GM10266 (cell line): ENCODE data around the gene GMNN.

ENCODE experiments used
- DNase-seq: peaks from one replicate; pipeline ENCODE4 v3.0.0; 2012; ENCODE audit errors: extremely low spot score
- TF ChIP-seq, protein P1 (sequence below): IDR thresholded peaks from 2 replicates; pipeline ENCODE4 v1.5.1; 2012; ENCODE audit warnings: mild to moderate bottlenecking, low read depth; ENCODE audit not compliant: control insufficient read depth, insufficient read depth; ENCODE audit errors: missing control alignments

Gene GMNN

DNA sequence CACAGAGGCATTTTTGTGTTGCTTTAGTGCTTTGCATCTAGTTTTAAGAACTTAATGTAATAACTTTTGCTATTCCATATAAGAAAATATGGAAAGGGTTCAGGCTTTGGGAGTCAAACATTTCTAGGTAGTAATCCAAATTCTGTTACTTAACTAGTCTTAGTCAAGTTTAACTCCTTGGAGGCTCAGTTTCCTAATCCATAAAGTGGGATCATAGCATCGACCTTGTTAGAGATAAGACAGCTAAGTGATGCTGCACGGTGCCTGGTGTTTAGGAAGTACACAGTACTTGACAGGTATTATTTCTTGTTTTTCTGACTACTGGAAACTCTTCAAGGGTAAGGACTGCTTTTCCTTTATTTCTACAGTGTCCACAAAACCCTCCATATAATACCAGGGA is 48.4 kb downstream of the GMNN start:
- TF ChIP-seq, protein P1, sequence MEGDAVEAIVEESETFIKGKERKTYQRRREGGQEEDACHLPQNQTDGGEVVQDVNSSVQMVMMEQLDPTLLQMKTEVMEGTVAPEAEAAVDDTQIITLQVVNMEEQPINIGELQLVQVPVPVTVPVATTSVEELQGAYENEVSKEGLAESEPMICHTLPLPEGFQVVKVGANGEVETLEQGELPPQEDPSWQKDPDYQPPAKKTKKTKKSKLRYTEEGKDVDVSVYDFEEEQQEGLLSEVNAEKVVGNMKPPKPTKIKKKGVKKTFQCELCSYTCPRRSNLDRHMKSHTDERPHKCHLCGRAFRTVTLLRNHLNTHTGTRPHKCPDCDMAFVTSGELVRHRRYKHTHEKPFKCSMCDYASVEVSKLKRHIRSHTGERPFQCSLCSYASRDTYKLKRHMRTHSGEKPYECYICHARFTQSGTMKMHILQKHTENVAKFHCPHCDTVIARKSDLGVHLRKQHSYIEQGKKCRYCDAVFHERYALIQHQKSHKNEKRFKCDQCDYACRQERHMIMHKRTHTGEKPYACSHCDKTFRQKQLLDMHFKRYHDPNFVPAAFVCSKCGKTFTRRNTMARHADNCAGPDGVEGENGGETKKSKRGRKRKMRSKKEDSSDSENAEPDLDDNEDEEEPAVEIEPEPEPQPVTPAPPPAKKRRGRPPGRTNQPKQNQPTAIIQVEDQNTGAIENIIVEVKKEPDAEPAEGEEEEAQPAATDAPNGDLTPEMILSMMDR = no peak
- no peak for DNase-seq

DNA sequence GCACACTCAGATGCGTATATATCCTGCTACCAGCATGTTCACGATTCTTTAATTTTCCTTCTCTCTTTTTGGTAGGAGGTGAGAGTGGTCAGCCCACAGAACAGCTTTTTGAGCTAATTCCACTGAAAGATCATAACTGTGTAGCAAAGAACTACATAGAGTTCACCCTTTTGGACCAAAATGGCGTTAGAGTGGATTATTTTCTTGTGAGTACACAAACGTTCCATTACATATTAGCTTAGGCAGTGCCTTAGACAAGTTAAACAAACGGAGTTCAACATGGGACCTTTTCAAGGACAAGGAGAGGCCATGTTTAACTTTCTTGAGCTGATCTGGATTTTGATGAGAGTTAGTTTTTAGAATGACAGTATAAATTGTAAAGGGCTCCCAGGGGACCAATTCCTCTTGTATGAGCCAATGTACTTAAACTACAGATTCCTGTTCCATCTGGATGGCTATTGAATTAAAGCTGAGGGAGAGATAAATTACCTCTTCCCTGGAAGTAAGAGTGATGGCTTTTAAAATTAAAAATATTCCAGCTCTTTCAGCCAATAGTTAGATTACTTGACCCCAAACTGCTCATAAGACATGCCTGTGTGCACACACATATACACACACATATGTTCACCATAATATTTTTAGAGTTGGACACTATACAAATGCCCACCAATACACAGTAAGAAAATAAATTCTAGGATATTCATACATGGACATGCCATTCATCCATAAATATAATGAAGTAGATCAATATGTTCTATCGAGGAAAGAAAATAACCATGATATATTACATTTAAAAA is 49.6 kb downstream of the GMNN start:
- no peak for DNase-seq
- TF ChIP-seq, protein P1 = no peak

DNA sequence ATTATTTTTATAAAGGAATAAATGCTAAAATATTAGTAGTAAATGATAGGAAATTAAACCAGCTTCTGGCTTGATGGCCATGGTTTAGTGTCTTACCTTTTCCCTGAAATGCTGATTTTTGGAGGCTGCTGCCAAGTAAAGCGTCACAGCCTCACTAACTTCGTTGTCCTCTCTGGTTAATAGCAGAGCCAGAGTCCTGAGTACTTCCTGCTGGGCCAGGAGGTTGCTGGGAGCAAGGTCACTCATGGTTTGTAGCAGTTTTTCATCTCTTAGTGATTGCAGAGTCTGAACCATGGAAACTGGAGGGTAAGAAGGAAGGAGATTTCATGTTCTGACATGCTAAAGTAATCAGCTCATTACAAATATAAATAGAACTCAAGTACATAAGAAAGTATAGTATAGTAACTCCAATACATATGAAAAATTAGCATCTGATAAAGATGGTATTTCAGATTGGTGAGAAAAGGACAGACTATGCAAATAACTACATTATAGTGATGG is 50.4 kb downstream of the GMNN start:
- DNase-seq = no peak
- TF ChIP-seq, protein P1 = no peak

DNA sequence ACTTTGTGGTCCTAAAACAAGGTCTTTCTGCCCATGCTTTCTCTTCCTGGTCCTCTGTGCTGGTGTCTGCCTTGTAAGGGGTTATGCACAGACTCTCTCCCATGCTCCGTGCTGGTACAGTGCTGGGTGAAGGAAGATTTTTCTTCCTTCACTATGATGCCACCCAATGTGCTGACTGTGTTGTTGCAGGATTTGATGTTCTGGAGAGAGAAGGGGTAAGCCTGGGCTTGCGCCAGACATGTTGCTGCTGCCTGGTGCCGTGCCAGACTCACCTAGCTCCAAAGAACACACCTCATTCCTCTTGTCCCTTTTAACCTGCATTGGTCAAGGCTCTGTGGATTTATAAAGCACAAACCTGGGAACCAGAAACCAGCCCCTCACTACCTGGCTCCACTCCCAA is 52.4 kb downstream of the GMNN start:
- no peak for DNase-seq
- TF ChIP-seq, protein P1 = no peak

DNA sequence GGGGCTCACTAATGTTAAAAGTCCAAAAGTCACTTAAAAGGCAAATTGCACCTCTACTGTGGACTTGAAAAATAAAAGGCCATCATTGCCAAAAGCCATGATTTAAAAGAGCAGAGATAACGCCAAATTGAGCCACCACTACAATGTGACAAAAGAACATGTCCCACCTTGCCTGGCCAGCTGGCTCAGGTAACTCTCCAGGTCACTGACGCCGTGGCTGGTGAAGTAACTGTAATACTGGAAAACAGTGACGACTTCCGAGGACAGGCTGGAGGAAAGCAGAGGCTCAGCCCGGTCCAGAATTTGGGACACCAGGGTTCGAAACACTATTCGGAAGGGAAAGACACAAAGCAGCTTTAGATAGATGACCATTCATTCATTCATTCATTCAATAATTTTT is 53.2 kb downstream of the GMNN start:
- TF ChIP-seq, protein P1 = no peak
- no peak for DNase-seq

DNA sequence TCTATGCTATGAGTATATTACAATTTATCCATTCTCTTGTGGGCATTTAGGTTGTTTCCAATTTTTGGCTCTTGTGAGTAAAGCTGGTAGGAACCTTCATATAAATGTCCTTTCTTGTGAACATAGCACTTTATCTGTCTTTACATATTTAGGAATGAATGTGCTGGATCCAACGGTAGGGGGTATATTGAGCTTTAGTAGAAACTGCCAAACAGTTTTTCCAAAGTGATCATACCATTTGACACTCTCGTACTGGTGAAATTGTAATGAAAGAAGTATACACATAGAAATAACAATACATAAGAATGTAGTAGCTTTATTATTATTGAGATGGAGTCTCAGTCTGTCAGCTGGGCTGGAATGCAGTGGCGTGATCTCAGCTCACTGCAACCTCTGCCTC is 54.9 kb downstream of the GMNN start:
- DNase-seq = no peak
- TF ChIP-seq, protein P1 = no peak
